Measurements from ENCODE around the gene SFRP2.

The SFRP2 gene

DNA sequence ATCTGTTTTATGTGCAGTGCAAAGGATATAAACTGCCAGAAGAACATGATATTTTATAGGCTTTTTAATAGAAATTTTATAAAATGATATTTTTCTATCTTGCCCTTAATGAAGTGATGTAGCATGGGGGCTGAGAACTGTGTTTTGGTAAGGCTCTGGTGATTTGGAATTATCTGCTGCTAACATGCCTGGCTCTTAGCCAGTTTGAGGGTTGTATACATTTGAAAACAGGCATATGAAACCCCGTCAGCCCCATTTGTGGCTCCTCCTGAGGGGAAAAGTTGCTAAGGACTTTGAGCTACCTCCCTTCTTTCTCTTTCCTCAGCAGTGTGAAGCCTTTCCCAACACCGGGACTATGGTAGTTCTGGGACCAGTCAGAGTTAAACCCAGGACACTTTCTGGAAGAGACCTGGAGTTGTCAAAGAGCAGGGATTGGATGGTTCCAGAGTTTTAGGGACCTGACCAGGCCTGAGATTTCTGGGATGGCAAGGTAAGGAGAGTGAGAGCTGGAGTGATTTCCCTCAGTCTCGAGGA lies 4.7 kb downstream of the SFRP2 start:
- no peak for DNase-seq (ENCODE audit: low read depth)
- Histone ChIP-seq H3K36me3 (ENCODE audit: control insufficient read depth, insufficient read depth, low read length, severe bottlenecking) (no peaks in the 10 kb centered on the region), H3K4me1 (ENCODE audit: control insufficient read depth, insufficient read depth, low read length) (peaks cover 34% of the 10 kb centered on the region), H3K9ac (ENCODE audit: low read length) (no peak overlapping the region), H3K27me3 (replicated peaks; ENCODE audit: control insufficient read depth, insufficient read depth, low read length) (peaks cover 5% of the 10 kb centered on the region), H3K9me3 (ENCODE audit: control insufficient read depth, low read length) (no peaks in the 10 kb centered on the region), H3K4me3 (ENCODE audit: low read length) (no peak overlapping the region)

DNA sequence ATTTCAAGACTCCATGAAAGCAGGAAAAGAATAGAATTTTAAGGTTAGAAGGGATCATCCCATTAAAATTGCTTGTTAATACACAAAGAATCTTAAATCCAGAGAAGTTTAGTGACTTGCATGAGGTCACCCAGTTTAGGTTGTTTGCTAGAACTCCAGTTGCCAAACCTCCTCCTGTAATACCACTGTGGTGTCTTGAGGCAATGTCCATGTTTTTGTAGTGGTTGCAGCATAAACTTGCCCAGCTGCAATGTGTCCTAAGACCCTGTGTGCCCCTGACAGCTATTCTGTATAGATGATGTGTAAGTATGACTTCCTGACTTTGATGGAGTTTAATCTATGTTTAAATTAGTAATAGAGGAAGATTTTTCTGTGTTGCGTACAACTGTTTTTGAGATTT lies 6.3 kb downstream of the SFRP2 start:
- H3K27me3 ChIP-seq (replicated peaks; ENCODE audit: control insufficient read depth, insufficient read depth, low read length) = no peaks in the 10 kb centered on the region
- H3K9ac ChIP-seq (ENCODE audit: low read length) = no peak overlapping the region
- no peaks in the 10 kb centered on the region for H3K9me3 ChIP-seq (ENCODE audit: control insufficient read depth, low read length)
- DNase-seq (ENCODE audit: low read depth) = peak; percentile 55
- H3K4me3 ChIP-seq (ENCODE audit: low read length) = peak overlapping the region; percentile 48
- H3K4me1 ChIP-seq (ENCODE audit: control insufficient read depth, insufficient read depth, low read length) = peaks cover 24% of the 10 kb centered on the region
- no peaks in the 10 kb centered on the region for H3K36me3 ChIP-seq (ENCODE audit: control insufficient read depth, insufficient read depth, low read length, severe bottlenecking)

GRCh38 chr4:153781717-153782416 lies 7.0 kb downstream of the SFRP2 start:
- no peaks in the 10 kb centered on the region for H3K27me3 ChIP-seq (replicated peaks; ENCODE audit: control insufficient read depth, insufficient read depth, low read length)
- no peaks in the 10 kb centered on the region for H3K36me3 ChIP-seq (ENCODE audit: control insufficient read depth, insufficient read depth, low read length, severe bottlenecking)
- DNase-seq (ENCODE audit: low read depth) = peak; percentile 95
- peak overlapping the region; percentile 48 for H3K4me3 ChIP-seq (ENCODE audit: low read length)
- H3K9me3 ChIP-seq (ENCODE audit: control insufficient read depth, low read length) = no peaks in the 10 kb centered on the region
- peaks cover 24% of the 10 kb centered on the region for H3K4me1 ChIP-seq (ENCODE audit: control insufficient read depth, insufficient read depth, low read length)
- H3K9ac ChIP-seq (ENCODE audit: low read length) = no peak overlapping the region

DNA sequence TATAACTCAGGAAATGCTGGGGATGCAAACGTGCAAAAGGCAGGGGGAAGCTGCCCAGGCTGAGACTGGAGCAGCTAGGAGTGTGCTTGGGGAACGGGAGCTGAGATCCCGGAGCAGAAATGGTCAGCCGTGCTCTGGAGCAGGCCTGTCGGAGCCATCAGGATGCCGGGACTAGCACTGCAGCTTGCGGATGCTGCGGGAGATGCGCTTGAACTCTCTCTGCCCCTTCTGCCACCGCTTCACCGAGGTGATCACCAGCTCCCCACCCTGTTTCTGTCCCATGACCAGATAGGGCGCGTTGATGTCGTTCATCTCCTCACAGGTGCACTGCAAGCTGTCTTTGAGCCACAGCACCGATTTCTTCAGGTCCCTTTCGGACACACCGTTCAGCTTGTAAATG lies 7.6 kb downstream of the SFRP2 start:
- no peak for DNase-seq (ENCODE audit: low read depth)
- no peaks in the 10 kb centered on the region for H3K9me3 ChIP-seq (ENCODE audit: control insufficient read depth, low read length)
- peaks cover 23% of the 10 kb centered on the region for H3K4me1 ChIP-seq (ENCODE audit: control insufficient read depth, insufficient read depth, low read length)
- H3K9ac ChIP-seq (ENCODE audit: low read length) = no peak overlapping the region
- no peaks in the 10 kb centered on the region for H3K36me3 ChIP-seq (ENCODE audit: control insufficient read depth, insufficient read depth, low read length, severe bottlenecking)
- H3K27me3 ChIP-seq (replicated peaks; ENCODE audit: control insufficient read depth, insufficient read depth, low read length) = no peaks in the 10 kb centered on the region
- H3K4me3 ChIP-seq (ENCODE audit: low read length) = no peak overlapping the region

DNA sequence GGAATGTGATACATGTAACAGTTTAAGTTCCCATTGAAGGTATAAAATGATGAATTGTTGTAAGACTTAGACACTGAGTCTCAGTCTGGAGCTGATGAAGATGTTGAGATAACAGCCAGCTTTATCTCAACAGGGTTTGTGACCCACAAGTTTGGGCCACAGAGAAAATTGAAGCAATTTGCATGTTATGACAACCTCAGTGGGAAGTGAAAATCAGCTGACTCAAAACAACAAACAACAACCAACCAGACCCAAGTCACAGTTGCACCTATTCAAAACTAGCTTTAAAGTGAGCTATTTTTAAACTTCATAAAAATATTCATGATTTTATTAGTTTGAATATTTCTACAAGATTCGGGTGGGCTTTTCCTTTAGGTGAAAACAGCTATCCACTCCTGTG lies 8.0 kb downstream of the SFRP2 start:
- Histone ChIP-seq H3K27me3 (replicated peaks; ENCODE audit: control insufficient read depth, insufficient read depth, low read length) (no peaks in the 10 kb centered on the region), H3K9ac (ENCODE audit: low read length) (no peak overlapping the region), H3K4me1 (ENCODE audit: control insufficient read depth, insufficient read depth, low read length) (peaks cover 19% of the 10 kb centered on the region), H3K4me3 (ENCODE audit: low read length) (no peak overlapping the region), H3K9me3 (ENCODE audit: control insufficient read depth, low read length) (no peaks in the 10 kb centered on the region), H3K36me3 (ENCODE audit: control insufficient read depth, insufficient read depth, low read length, severe bottlenecking) (no peaks in the 10 kb centered on the region)
- DNase-seq (ENCODE audit: low read depth) = no peak

GRCh38 chr4:153780221-153780620 lies 8.7 kb downstream of the SFRP2 start:
- Histone ChIP-seq H3K4me1 (ENCODE audit: control insufficient read depth, insufficient read depth, low read length) (peaks cover 19% of the 10 kb centered on the region), H3K9me3 (ENCODE audit: control insufficient read depth, low read length) (no peaks in the 10 kb centered on the region), H3K27me3 (replicated peaks; ENCODE audit: control insufficient read depth, insufficient read depth, low read length) (no peaks in the 10 kb centered on the region), H3K9ac (ENCODE audit: low read length) (no peak overlapping the region), H3K4me3 (ENCODE audit: low read length) (no peak overlapping the region), H3K36me3 (ENCODE audit: control insufficient read depth, insufficient read depth, low read length, severe bottlenecking) (no peaks in the 10 kb centered on the region)
- peak; percentile 15 for DNase-seq (ENCODE audit: low read depth)

- H3K9me3 ChIP-seq (ENCODE audit: control insufficient read depth, low read length) = no peaks in the 10 kb centered on the region
- no peak overlapping the region for H3K4me3 ChIP-seq (ENCODE audit: low read length)
- H3K36me3 ChIP-seq (ENCODE audit: control insufficient read depth, insufficient read depth, low read length, severe bottlenecking) = no peaks in the 10 kb centered on the region
- H3K9ac ChIP-seq (ENCODE audit: low read length) = no peak overlapping the region
- no peak for DNase-seq (ENCODE audit: low read depth)
- H3K4me1 ChIP-seq (ENCODE audit: control insufficient read depth, insufficient read depth, low read length) = peaks cover 19% of the 10 kb centered on the region
- no peaks in the 10 kb centered on the region for H3K27me3 ChIP-seq (replicated peaks; ENCODE audit: control insufficient read depth, insufficient read depth, low read length)
These were observed 10.5 kb downstream of the SFRP2 start for GRCh38 chr4:153778383-153778782.

GRCh38 chr4:153777421-153777820 lies 11.5 kb downstream of the SFRP2 start:
- H3K4me3 ChIP-seq (ENCODE audit: low read length) = no peak overlapping the region
- no peak overlapping the region for H3K9ac ChIP-seq (ENCODE audit: low read length)
- H3K9me3 ChIP-seq (ENCODE audit: control insufficient read depth, low read length) = no peaks in the 10 kb centered on the region
- DNase-seq (ENCODE audit: low read depth) = no peak
- H3K27me3 ChIP-seq (replicated peaks; ENCODE audit: control insufficient read depth, insufficient read depth, low read length) = no peaks in the 10 kb centered on the region
- peaks cover 11% of the 10 kb centered on the region for H3K4me1 ChIP-seq (ENCODE audit: control insufficient read depth, insufficient read depth, low read length)
- H3K36me3 ChIP-seq (ENCODE audit: control insufficient read depth, insufficient read depth, low read length, severe bottlenecking) = no peaks in the 10 kb centered on the region

- Histone ChIP-seq H3K36me3 (ENCODE audit: control insufficient read depth, insufficient read depth, low read length, severe bottlenecking) (no peaks in the 10 kb centered on the region), H3K4me3 (ENCODE audit: low read length) (no peak overlapping the region), H3K27me3 (replicated peaks; ENCODE audit: control insufficient read depth, insufficient read depth, low read length) (no peaks in the 10 kb centered on the region), H3K9me3 (ENCODE audit: control insufficient read depth, low read length) (no peaks in the 10 kb centered on the region), H3K4me1 (ENCODE audit: control insufficient read depth, insufficient read depth, low read length) (peaks cover 3% of the 10 kb centered on the region), H3K9ac (ENCODE audit: low read length) (no peak overlapping the region)
- DNase-seq (ENCODE audit: low read depth) = no peak
These were observed 12.3 kb downstream of the SFRP2 start for GRCh38 chr4:153776601-153777000.

DNA sequence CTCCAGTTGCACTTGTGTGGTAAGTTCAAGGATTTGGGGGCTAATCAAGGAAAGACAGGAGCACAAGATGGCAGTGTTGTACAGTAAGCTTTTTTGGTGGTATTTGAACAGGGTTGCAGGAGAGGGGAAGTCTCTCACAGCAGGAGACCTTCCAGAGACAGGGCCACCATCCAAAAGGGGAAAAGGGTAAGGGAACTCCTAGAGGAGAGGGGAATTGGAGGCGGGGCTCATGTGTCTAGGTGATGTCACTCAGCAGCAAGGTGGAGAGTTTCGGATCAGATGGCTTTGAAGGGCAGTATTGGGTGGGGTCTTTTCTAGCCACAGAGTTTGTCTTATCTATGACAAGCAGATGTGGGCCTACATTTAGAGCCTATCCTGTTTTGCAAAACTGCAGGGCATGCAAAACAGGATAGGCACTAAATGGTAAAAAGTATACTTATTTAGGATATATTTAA lies 15.6 kb downstream of the SFRP2 start:
- peak; percentile 45 for DNase-seq (ENCODE audit: low read depth)
- Histone ChIP-seq H3K9me3 (ENCODE audit: control insufficient read depth, low read length) (no peaks in the 10 kb centered on the region), H3K9ac (ENCODE audit: low read length) (no peak overlapping the region), H3K36me3 (ENCODE audit: control insufficient read depth, insufficient read depth, low read length, severe bottlenecking) (no peaks in the 10 kb centered on the region), H3K27me3 (replicated peaks; ENCODE audit: control insufficient read depth, insufficient read depth, low read length) (no peaks in the 10 kb centered on the region), H3K4me3 (ENCODE audit: low read length) (no peak overlapping the region), H3K4me1 (ENCODE audit: control insufficient read depth, insufficient read depth, low read length) (peaks cover 10% of the 10 kb centered on the region)

DNA sequence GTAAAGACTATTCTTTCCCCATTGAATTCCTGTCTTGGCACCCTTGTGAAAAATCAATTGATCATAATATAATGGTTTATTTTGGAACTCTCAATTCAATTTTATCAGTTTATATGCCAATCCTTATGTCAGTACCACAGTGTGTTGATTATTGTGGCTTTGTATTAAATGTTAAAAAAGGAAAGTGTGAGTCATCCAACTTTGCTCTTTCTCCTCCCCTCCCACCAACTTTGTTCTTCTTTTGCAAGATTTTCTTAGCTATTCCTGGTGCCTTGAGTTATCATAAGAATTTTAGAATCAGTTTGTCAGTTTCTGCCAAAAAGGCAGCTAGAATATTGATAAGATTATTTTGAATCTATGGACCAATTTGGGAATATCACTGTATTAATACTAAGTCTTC lies 17.8 kb downstream of the SFRP2 start:
- Histone ChIP-seq H3K9me3 (ENCODE audit: control insufficient read depth, low read length) (no peaks in the 10 kb centered on the region), H3K36me3 (ENCODE audit: control insufficient read depth, insufficient read depth, low read length, severe bottlenecking) (no peaks in the 10 kb centered on the region), H3K27me3 (replicated peaks; ENCODE audit: control insufficient read depth, insufficient read depth, low read length) (no peaks in the 10 kb centered on the region), H3K9ac (ENCODE audit: low read length) (no peak overlapping the region), H3K4me3 (ENCODE audit: low read length) (no peak overlapping the region), H3K4me1 (ENCODE audit: control insufficient read depth, insufficient read depth, low read length) (peaks cover 10% of the 10 kb centered on the region)
- DNase-seq (ENCODE audit: low read depth) = peak; percentile 59

DNA sequence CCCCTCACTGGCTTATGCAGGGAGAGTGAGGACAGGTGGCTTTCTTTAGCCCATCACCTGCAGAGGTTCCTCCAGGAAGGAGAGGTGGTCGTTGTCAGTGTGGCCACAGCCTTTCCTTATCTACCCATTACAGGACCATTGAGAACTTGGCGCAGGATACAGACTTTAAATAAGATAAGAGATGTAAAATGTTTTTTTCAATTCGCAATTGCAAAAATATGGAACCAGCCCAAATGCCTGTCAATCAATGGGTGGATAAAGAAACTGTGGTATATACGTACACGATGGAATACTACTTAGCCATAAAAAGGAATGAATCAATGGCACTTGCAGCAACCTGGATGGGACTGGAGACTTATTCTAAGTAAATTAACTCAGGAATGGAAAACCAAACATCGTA lies 22.1 kb downstream of the SFRP2 start:
- no peak overlapping the region for H3K9ac ChIP-seq (ENCODE audit: low read length)
- no peak for DNase-seq (ENCODE audit: low read depth)
- peaks cover 3% of the 10 kb centered on the region for H3K9me3 ChIP-seq (ENCODE audit: control insufficient read depth, low read length)
- no peak overlapping the region for H3K4me3 ChIP-seq (ENCODE audit: low read length)
- H3K4me1 ChIP-seq (ENCODE audit: control insufficient read depth, insufficient read depth, low read length) = peaks cover 13% of the 10 kb centered on the region
- H3K27me3 ChIP-seq (replicated peaks; ENCODE audit: control insufficient read depth, insufficient read depth, low read length) = peaks cover 6% of the 10 kb centered on the region
- no peaks in the 10 kb centered on the region for H3K36me3 ChIP-seq (ENCODE audit: control insufficient read depth, insufficient read depth, low read length, severe bottlenecking)
